K562 (cell line): ENCODE data around the gene EOMES. TPM values are rescaled to one million over a fixed set of nuclear protein-coding genes. Genes with fewer than 3 reads are reported as not detected.

Experiments used
- HINFP ChIP-seq: fragments of 450-650 bp; conservative IDR thresholded peaks from 2 replicates; pipeline ENCODE4 v1.6.1; 2016; ENCODE audit warnings: missing genetic modification characterization, low read depth, mild to moderate bottlenecking, control low read depth, missing compliant biosample characterization
- MLLT1 ChIP-seq, 2 experiments: fragments of 450-650 bp; IDR thresholded peaks; 2 replicates each; pipeline ENCODE4 v1.6.1; 2016
- PHTF2 ChIP-seq: fragments of 250-450 bp; sonication (Bioruptor Pico); IDR thresholded peaks from 2 replicates; pipeline ENCODE4 v1.5.0; 2021; ENCODE audit warnings: mild to moderate bottlenecking
- ZHX1 ChIP-seq: fragments of 150-350 bp; conservative IDR thresholded peaks from 2 replicates; pipeline ENCODE4 v1.6.1; 2014; ENCODE audit warnings: low read length
- ZNF696 ChIP-seq: fragments of 250-450 bp; sonication (Bioruptor Pico); conservative IDR thresholded peaks from 2 replicates; pipeline ENCODE4 v1.4.0; 2020; ENCODE audit warnings: mild to moderate bottlenecking, moderate library complexity
- ZSCAN29 ChIP-seq: fragments of 450-650 bp; IDR thresholded peaks from 2 replicates; pipeline ENCODE4 v1.6.1; 2017
- polyA plus RNA-seq, 8 experiments: library from polyadenylated mRNA; depleted of rRNA in 4 of 8; stranded (reverse) in 5 of 8; unstranded in 3 of 8; fragments of >200 nt; fragmentation: Nextera tagmentation in 2 of 8; fragmentation: Illumina TruSeq in 1 of 8; extraction: Ambion mirVana in 2 of 8; extraction: Trizol in 1 of 8; gene quantifications; 2 replicates each; pipeline versions ENCODE4 v1.2.1 to v1.2.3, GENCODE V29; 2011 to 2014; ENCODE audit warnings: inconsistent platforms in 1 of 8, missing spikeins in 1 of 8
- total RNA-seq, 7 experiments: library from RNA; depleted of rRNA in 6 of 7; stranded (reverse); fragments of >200 nt in 6 of 7; fragmentation: Illumina TruSeq in 2 of 7; extraction: Trizol in 2 of 7; gene quantifications; 2 replicates each; pipeline versions ENCODE4 v1.2.1 to v1.2.3, GENCODE V29; 2011 to 2021; ENCODE audit warnings: low replicate concordance in 1 of 7

EOMES gene
- total and polyA plus RNA-seq, 9 of the 15 experiments (the other 6 are each of a cell fraction or from before 2014, with no cell fraction given) = 0.07 TPM; not detected in 8

- no peak for TF ChIP-seq ZHX1
- no peak for TF ChIP-seq HINFP (tag)
- TF ChIP-seq ZNF696 (CRISPR knock-in tag) = no peak
- no peak for TF ChIP-seq ZSCAN29
- no peak for TF ChIP-seq MLLT1 (IDR thresholded peaks at IDR 0.05)
- no peak for TF ChIP-seq PHTF2
Measured at GRCh38 chr3:27723456-27723814, 1.3 kb upstream of the EOMES start (continued).
